HCT116 (cell line): Measurements from ENCODE around the gene CAP1.

ENCODE experiments used
- CTCF ChIP-seq, 3 experiments: fragments of 200-600 bp in 1 of 3; sonication (generic) in 1 of 3; IDR thresholded peaks in 2 of 3; conservative IDR thresholded peaks in 1 of 3; 2 replicates each; pipeline ENCODE4 v1.5.1; 2012 to 2017; ENCODE audit warnings: low read depth in 2 of 3, low read length in 2 of 3, antibody characterized with exemption in 1 of 3, borderline replicate concordance in 1 of 3, control low read depth in 1 of 3, mild to moderate bottlenecking in 1 of 3, mixed read lengths in 1 of 3, mixed run types in 1 of 3, moderate library complexity in 1 of 3; ENCODE audit not compliant: insufficient read depth in 1 of 3
- ELF1 ChIP-seq: IDR thresholded peaks from 2 replicates; pipeline ENCODE4 v1.6.1; 2012; ENCODE audit warnings: low read depth, borderline replicate concordance
- EZH2 ChIP-seq: fragments of 200-600 bp; sonication (generic); IDR thresholded peaks from 2 replicates; pipeline ENCODE4 v1.6.1; 2017; ENCODE audit warnings: antibody characterized with exemption, mixed run types
- MAX ChIP-seq: IDR thresholded peaks from 2 replicates; pipeline ENCODE4 v1.6.1; 2012
- POLR2A ChIP-seq: IDR thresholded peaks from 2 replicates; pipeline ENCODE4 v1.7.0; 2011; ENCODE audit warnings: borderline replicate concordance; ENCODE audit not compliant: insufficient read depth, insufficient read length; ENCODE audit errors: extremely low read depth
- POLR2AphosphoS5 ChIP-seq: IDR thresholded peaks from 2 replicates; pipeline ENCODE4 v1.6.1; 2011; ENCODE audit warnings: mild to moderate bottlenecking, low read depth, low read length, moderate library complexity
- REST ChIP-seq: IDR thresholded peaks from 2 replicates; pipeline ENCODE4 v1.6.1; 2012; ENCODE audit warnings: low read depth
- SP1 ChIP-seq: IDR thresholded peaks from 2 replicates; pipeline ENCODE4 v1.6.1; 2012; ENCODE audit warnings: low read depth
- SRF ChIP-seq: IDR thresholded peaks from 2 replicates; pipeline ENCODE4 v1.6.1; 2012; ENCODE audit warnings: low read depth
- YY1 ChIP-seq: IDR thresholded peaks from 2 replicates; pipeline ENCODE4 v1.6.1; 2011; ENCODE audit warnings: low read length, low read depth, moderate library complexity, mild to moderate bottlenecking; ENCODE audit not compliant: insufficient replicate concordance; ENCODE audit errors: extremely low read depth
- ZBTB33 ChIP-seq: IDR thresholded peaks from 2 replicates; pipeline ENCODE4 v1.6.1; 2011; ENCODE audit warnings: mild to moderate bottlenecking, low read length, moderate library complexity; ENCODE audit not compliant: insufficient replicate concordance; ENCODE audit errors: extremely low read depth
- ZNF274 ChIP-seq: fragments of 200-500 bp; sonication (Bioruptor generic); IDR thresholded peaks from 2 replicates; pipeline ENCODE4 v1.6.1; 2014; ENCODE audit warnings: mild to moderate bottlenecking, low read depth, low read length, inconsistent platforms

GRCh38 chr1:40047276-40047675 lies 6.7 kb downstream of the CAP1 start:
- TF ChIP-seq CTCF (IDR thresholded peaks at IDR 0.05 in 2 of 3, conservative IDR thresholded peaks at IDR 0.05 in 1 of 3; ENCODE audit: borderline replicate concordance in 1 of 3, insufficient read depth in 1 of 3, low read depth in 2 of 3, low read length in 2 of 3) (no peak), POLR2A (no peak), YY1 (no peak), SP1 (no peak), SRF (no peak), REST (no peak), ZBTB33 (no peak), EZH2 (no peak), ELF1 (no peak), POLR2AphosphoS5 (no peak), ZNF274 (no peak), MAX (no peak)
